OCI-LY1 (cell line): ENCODE results near the gene DIP2B.

Experiments
- H2AFZ ChIP-seq: fragments of 200-600 bp; sonication (generic), shearing (Covaris generic); 2 replicates; pipeline ENCODE4 v1.6.0; 2014; ENCODE audit warnings: antibody characterized with exemption, mild to moderate bottlenecking, low read length
- H3F3A ChIP-seq: fragments of 200-600 bp; sonication (generic), shearing (Covaris generic); 2 replicates; pipeline ENCODE4 v1.6.0; 2014; ENCODE audit warnings: mild to moderate bottlenecking, antibody characterized with exemption, low read length, moderate library complexity; ENCODE audit not compliant: insufficient read depth
- H3K27ac ChIP-seq: fragments of 200-600 bp; sonication (generic); 2 replicates; pipeline ENCODE4 v1.5.1; 2014; ENCODE audit warnings: low read length, mixed run types, mild to moderate bottlenecking, low read depth; ENCODE audit not compliant: poor library complexity, severe bottlenecking
- H3K27me3 ChIP-seq: fragments of 200-600 bp; sonication (generic); 2 replicates; pipeline ENCODE4 v1.6.0; 2014; ENCODE audit warnings: antibody characterized with exemption, mild to moderate bottlenecking, low read length, moderate library complexity; ENCODE audit not compliant: insufficient read depth
- H3K36me3 ChIP-seq: fragments of 200-600 bp; sonication (generic); 2 replicates; pipeline ENCODE4 v1.6.1; 2014; ENCODE audit warnings: mild to moderate bottlenecking, antibody characterized with exemption, low read length, moderate library complexity, mixed read lengths; ENCODE audit not compliant: insufficient read depth
- H3K4me1 ChIP-seq: fragments of 200-600 bp; sonication (generic); 2 replicates; pipeline ENCODE4 v1.5.1; 2014; ENCODE audit warnings: mild to moderate bottlenecking, low read length, moderate library complexity; ENCODE audit not compliant: insufficient read depth, severe bottlenecking
- H3K4me2 ChIP-seq: fragments of 200-600 bp; sonication (generic), shearing (Covaris generic); 2 replicates; pipeline ENCODE4 v1.6.1; 2014; ENCODE audit warnings: low read length
- H3K4me3 ChIP-seq: fragments of 200-600 bp; sonication (generic); 2 replicates; pipeline ENCODE4 v1.5.1; 2014; ENCODE audit warnings: low read length, low read depth, mild to moderate bottlenecking, mixed read lengths; ENCODE audit not compliant: poor library complexity, severe bottlenecking
- H3K79me2 ChIP-seq: fragments of 200-600 bp; shearing (Covaris generic); 2 replicates; pipeline ENCODE4 v1.6.1; 2016; ENCODE audit warnings: mixed run types, low read length, mixed read lengths; ENCODE audit not compliant: insufficient read depth
- H3K9ac ChIP-seq: fragments of 200-600 bp; sonication (generic), shearing (Covaris generic); 2 replicates; pipeline ENCODE4 v1.6.1; 2014; ENCODE audit warnings: mild to moderate bottlenecking, low read length, mixed read lengths
- H3K9me2 ChIP-seq: fragments of 200-600 bp; sonication (generic), shearing (Covaris generic); 2 replicates; pipeline ENCODE4 v1.6.1; 2014; ENCODE audit warnings: low read depth, mild to moderate bottlenecking, low read length, mixed read lengths
- H3K9me3 ChIP-seq: fragments of 200-600 bp; shearing (Covaris generic); 2 replicates; pipeline ENCODE4 v1.6.1; 2014; ENCODE audit warnings: low read length, mixed read lengths
- H4K20me1 ChIP-seq: fragments of 200-600 bp; sonication (generic), shearing (Covaris generic); 2 replicates; pipeline ENCODE4 v1.6.0; 2016; ENCODE audit warnings: mild to moderate bottlenecking, low read length; ENCODE audit not compliant: insufficient read depth
- EZH2 ChIP-seq: fragments of 200-600 bp; sonication (generic), shearing (Covaris generic); IDR thresholded peaks from 2 replicates; pipeline ENCODE4 v1.8.0; 2017; ENCODE audit warnings: borderline replicate concordance, mixed run types, mild to moderate bottlenecking, antibody characterized with exemption, low read length, moderate library complexity, mixed read lengths
- TF ChIP-seq, protein P1 (sequence below): fragments of 200-600 bp; sonication (generic), shearing (Covaris generic); IDR thresholded peaks from 2 replicates; pipeline ENCODE4 v1.5.1; 2017; ENCODE audit warnings: mild to moderate bottlenecking, antibody characterized with exemption, low read length, moderate library complexity, mixed read lengths

Gene DIP2B

GRCh38 chr12:50589650-50590435, 85.1 kb downstream of the DIP2B start:
- no peak overlapping the region for H3K4me3 ChIP-seq
- no peaks in the 10 kb centered on the region for H3K27me3 ChIP-seq
- H3K4me2 ChIP-seq: no peak overlapping the region
- no peak overlapping the region for H3K27ac ChIP-seq
- H3K9ac ChIP-seq: no peak overlapping the region
- no peak for TF ChIP-seq EZH2
- TF ChIP-seq, protein P1, sequence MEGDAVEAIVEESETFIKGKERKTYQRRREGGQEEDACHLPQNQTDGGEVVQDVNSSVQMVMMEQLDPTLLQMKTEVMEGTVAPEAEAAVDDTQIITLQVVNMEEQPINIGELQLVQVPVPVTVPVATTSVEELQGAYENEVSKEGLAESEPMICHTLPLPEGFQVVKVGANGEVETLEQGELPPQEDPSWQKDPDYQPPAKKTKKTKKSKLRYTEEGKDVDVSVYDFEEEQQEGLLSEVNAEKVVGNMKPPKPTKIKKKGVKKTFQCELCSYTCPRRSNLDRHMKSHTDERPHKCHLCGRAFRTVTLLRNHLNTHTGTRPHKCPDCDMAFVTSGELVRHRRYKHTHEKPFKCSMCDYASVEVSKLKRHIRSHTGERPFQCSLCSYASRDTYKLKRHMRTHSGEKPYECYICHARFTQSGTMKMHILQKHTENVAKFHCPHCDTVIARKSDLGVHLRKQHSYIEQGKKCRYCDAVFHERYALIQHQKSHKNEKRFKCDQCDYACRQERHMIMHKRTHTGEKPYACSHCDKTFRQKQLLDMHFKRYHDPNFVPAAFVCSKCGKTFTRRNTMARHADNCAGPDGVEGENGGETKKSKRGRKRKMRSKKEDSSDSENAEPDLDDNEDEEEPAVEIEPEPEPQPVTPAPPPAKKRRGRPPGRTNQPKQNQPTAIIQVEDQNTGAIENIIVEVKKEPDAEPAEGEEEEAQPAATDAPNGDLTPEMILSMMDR: no peak
- no peaks in the 10 kb centered on the region for H3K36me3 ChIP-seq
- no peaks in the 10 kb centered on the region for H3K4me1 ChIP-seq
- H3K79me2 ChIP-seq: no peaks in the 10 kb centered on the region
- H2AFZ ChIP-seq: no peak overlapping the region
- no peaks in the 10 kb centered on the region for H3K9me2 ChIP-seq
- no peaks in the 10 kb centered on the region for H3K9me3 ChIP-seq
- no peaks in the 10 kb centered on the region for H4K20me1 ChIP-seq
- H3F3A ChIP-seq: no peaks in the 10 kb centered on the region

GRCh38 chr12:50590869-50591268, 86.1 kb downstream of the DIP2B start:
- Histone ChIP-seq H3F3A (no peaks in the 10 kb centered on the region), H3K9me3 (no peaks in the 10 kb centered on the region), H3K27ac (no peak overlapping the region), H3K9ac (no peak overlapping the region), H4K20me1 (no peaks in the 10 kb centered on the region), H3K79me2 (no peaks in the 10 kb centered on the region), H3K4me3 (no peak overlapping the region), H3K36me3 (no peaks in the 10 kb centered on the region), H3K9me2 (no peaks in the 10 kb centered on the region), H3K4me1 (no peaks in the 10 kb centered on the region), H3K27me3 (no peaks in the 10 kb centered on the region), H2AFZ (no peak overlapping the region), H3K4me2 (no peak overlapping the region)
- TF ChIP-seq, protein P1: no peak

GRCh38 chr12:50595667-50596066, 90.9 kb downstream of the DIP2B start:
- Histone ChIP-seq H2AFZ (no peak overlapping the region), H3K36me3 (no peaks in the 10 kb centered on the region), H3F3A (no peaks in the 10 kb centered on the region), H3K27ac (no peak overlapping the region), H3K4me3 (no peak overlapping the region), H3K9ac (no peak overlapping the region), H3K9me3 (no peaks in the 10 kb centered on the region), H3K9me2 (no peaks in the 10 kb centered on the region), H3K27me3 (no peaks in the 10 kb centered on the region), H3K4me1 (peaks cover 15% of the 10 kb centered on the region), H4K20me1 (no peaks in the 10 kb centered on the region), H3K4me2 (no peak overlapping the region), H3K79me2 (no peaks in the 10 kb centered on the region)
- TF ChIP-seq, protein P1: no peak
- no peak for TF ChIP-seq EZH2
